IPS DF 19.7 (cell line): ENCODE results near the gene OVCH2.
"Not testable (repeated sequence)": the region's sequence is repeated elsewhere in the genome, so short reads cannot be mapped to it uniquely, and the experiment has no call there.

Experiments
- DNase-seq: peaks from one replicate; pipeline ENCODE4 v3.0.0-alpha.2; 2013; ENCODE audit warnings: low read depth, low spot score

The OVCH2 gene

DNA sequence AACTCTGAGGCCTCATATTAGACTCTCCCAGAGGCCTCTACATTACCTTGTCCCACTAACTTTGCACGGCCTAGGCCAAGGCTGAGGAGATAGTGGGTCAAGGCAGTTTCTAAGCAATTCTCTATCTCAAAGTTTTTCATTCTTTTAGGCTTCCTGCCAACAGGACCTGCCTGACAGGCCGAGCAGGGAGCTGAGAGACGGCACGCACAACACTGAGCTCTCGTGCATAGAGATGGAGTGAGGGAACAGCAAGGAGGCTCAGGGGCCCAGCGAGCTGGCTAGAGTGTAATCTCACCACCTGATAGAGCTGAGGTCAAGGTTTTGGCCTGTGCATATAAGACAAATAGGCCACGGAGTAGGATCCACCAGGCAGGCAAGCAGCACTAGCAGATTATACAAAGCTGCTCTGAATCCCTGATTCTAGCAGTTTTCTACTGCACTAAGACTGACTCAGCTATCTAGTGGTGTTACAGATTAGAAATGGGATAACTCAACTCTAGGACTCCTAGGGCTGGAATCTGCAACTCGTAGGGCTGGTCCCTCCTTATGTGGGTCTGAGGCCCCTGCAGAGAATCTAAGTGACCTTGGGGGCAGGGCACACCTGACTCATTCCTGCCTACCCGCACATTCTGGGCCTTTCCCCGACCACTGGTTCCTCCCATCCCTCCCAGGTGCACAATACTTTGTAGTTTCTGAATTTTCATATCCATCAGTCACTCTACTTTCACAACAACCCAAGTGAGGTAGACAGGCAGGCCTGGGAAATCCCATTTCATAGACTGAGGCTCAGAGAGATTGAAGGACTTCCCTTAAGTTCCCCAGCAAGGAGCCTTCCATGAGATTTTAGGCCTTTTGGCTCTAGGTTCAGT lies 34.7 kb downstream of the OVCH2 start:
- DNase-seq = no peak

DNA sequence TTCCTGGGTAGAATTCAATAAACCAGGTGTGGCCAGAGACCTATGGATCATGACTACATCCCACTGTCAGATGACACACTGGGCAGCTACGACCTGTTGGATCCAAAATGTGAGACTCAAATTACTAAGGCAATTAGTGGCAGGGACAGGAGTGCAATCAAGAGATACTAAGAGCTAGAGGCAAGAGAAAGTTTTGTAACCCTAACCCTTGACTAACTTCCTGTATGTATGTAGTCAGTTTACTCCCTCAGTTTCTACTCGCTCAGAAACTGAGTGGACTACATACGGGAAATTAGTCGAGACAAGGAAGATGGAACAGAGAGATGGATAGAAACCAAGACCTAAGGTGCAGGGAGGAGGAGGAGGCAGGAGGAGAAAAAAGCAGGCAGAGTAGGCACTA lies 35.6 kb downstream of the OVCH2 start:
- DNase-seq = no peak

GRCh38 chr11:7668911-7669310 lies 37.4 kb downstream of the OVCH2 start:
- no peak for DNase-seq

DNA sequence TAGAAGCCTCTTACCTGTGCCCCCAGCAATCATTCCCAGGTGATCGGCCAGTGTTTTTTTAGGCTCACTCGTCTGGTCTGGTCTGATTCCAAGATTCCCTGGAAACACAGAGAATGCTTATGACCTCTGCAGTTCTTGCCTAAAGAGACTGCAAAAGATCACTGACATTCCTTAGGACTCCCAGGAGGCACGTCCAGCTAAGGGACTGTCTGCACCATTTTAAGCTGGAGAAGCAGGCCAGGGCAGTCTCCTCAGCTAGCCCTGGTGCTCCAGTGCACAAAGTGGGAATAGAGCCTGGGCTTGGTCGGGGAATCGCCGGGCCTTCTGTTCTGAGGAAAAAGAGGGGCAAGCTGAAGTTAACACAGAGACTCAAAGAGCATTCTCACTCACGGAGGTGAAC lies 37.8 kb downstream of the OVCH2 start:
- no peak for DNase-seq

GRCh38 chr11:7667460-7667859 lies 38.8 kb downstream of the OVCH2 start:
- DNase-seq = no peak

DNA sequence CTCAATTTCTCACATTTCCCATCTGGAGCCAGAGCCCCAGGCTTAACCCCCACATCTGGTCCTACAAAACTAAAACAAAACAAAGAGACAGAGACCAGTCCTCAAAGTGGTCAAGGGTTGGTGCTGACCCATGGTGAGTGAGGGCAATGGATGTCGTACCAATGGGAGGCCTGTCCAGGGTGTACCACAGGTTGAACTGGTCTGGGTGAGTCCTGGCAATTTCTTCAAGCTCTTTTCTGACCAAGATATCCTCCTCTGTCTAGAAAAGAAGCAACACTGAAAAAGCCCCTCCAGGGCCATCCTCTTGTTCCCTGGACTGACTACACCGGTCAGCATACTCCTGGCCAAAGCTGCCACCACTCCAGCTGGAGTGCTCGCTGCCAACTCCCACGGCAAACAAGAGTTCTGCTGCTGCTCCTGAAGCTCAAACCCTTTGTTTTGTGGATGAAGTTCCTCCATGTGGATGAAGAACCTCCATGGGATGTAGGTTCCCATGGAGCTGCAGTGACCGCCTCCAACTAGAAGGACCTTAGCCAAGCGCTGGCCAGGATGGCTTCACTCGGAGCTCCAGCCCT lies 39.9 kb downstream of the OVCH2 start:
- no peak for DNase-seq

DNA sequence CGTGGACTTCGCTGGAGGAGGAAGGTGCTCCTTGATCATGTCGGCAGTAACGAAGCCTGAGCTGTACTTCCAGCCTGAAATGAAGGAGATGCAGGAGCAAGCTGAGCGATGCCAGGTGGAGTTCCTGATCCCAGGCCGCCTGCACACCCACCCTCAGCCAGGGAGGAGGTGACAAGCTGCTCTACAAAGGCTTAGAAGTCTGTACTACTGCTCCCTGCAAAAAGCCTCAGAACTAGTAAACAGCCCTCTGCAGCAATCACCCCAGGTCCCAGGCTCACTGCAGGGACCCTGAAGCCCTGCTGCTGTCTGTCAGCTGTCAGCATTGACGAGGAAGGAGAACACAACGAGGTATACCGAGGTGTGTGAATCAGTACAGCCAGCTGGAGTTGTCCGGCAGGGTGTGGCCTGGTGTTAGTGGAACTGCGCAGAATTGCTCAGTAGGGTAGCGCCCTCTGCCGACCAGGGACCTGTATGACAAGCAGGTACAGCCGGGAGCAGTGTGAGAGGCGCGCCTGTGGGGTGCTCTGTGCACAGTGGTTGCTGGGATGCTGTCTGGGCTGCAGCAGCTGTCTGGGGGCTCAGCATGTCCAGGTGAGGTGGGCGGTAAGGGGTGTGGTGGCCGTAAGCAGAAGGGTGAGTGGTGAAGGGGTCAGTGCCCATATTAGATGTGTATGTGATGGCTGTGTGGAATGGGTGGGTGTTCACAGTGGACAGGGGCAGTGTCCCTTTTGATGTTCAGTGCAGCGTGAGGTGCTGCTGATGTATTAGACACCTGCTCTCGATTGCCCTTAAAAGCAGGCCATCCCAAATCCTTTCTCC lies 40.6 kb downstream of the OVCH2 start:
- no peak for DNase-seq

DNA sequence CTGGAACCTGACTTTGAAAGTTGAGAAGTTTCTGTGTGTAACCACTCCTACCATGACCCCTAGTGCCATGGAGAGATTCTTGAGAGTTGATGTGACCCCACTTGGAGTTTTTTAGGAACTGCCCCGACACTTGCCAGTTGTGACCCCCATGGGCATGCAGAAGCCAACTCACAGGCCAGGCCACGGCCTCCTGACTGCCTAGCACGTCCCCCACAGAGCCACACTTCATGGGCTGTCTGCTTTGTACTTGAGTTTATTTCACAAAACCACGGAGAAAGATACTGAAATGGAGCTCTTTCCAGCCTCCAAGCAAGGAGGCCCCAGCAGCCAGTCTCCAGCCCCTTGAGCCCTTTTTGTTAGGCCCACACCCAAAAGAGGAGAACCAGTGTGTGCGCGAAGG lies 41.4 kb downstream of the OVCH2 start:
- no peak for DNase-seq

- not testable (repeated sequence) for DNase-seq
Measured at GRCh38 chr11:7663531-7663930, 42.7 kb downstream of the OVCH2 start.

- no peak for DNase-seq
Measured at GRCh38 chr11:7657306-7658025, 48.8 kb downstream of the OVCH2 start.

- no peak for DNase-seq
Measured at GRCh38 chr11:7656704-7657103, 49.6 kb downstream of the OVCH2 start.

- DNase-seq = no peak
Measured at GRCh38 chr11:7655253-7656217, 50.7 kb downstream of the OVCH2 start.

DNA sequence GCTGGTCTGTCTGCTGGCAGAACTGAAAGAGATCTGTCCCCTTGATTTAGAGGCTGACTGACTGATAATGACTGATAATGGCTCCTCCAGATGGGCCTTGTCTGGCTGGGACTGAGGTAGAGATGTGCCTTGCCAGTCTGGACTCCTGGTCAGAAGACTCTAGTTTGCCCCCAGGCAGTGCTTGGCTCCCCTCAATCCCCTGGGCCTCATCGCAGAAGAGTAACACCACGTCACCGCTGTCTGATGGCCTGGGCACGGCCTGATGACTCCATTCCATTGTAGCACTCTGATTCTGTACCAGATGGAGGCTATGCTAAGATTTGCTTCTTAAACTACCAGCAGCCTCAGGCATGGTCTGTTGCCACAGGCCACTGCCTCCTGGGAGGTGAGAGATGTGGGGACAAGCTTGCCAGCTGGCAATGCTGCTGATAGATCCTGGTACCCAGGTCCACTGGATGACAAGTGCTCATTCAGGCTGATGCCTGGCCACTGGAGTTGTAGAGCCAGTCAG lies 52.0 kb downstream of the OVCH2 start:
- DNase-seq = no peak

DNA sequence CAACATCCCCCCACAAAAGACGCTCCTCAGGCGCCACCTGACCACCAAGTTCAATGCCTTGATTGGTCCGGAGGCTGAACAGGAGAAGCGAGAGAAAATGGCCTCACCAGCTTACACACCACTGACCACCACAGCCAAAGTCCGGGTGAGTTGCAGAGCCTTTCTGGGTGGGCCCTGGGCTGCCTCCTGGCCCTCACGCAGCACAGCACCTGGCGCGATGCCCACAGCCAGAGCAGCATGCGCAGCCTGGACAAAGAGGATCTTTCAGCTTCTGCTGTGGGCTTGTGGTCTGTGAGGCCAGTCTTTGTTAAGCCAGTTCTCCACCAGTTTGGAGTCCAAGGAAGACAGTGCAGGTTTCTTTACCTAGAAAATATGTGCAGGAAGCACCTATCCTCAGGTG lies 54.6 kb downstream of the OVCH2 start:
- no peak for DNase-seq

- DNase-seq = no peak
Measured at GRCh38 chr11:7651140-7651551, 55.1 kb downstream of the OVCH2 start.

DNA sequence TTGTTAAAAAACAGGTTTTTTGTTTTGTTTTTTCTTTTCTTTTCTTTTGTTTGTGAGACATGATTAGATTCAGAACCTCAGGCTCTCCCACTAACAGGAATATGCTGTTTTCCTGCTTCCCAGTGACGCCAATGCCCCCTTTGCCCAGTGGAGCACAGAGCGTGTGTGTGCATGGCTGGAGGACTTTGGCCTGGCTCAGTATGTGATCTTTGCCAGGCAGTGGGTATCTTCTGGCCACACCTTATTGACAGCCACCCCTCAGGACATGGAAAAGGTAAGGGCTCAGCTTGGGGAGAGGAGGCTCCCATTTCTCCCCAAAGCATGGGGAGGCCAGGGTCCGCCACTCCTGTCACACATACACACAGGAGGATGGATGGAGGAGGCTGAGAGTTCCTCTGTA lies 58.0 kb downstream of the OVCH2 start:
- DNase-seq = no peak

- DNase-seq = no peak
Measured at GRCh38 chr11:7646866-7647265, 59.4 kb downstream of the OVCH2 start.

DNA sequence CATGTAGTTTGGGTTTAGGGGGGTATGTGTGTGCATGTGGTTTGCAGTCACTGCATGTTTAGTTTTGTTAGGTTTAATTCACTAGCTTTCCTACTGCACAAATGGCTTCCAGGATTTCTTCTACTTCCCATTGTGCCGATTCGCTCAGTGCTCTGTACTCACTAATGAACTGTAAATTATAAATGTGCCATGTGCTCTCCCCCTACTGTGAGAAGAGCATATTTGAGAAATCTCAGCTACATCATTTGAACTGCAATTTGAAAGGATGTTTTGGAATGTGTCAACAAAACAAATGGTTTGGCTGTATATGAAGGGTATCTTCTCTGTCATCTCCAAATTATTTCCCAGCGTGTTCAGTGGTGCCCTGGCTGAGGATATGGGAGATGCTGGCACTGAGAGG lies 61.1 kb downstream of the OVCH2 start:
- no peak for DNase-seq

DNA sequence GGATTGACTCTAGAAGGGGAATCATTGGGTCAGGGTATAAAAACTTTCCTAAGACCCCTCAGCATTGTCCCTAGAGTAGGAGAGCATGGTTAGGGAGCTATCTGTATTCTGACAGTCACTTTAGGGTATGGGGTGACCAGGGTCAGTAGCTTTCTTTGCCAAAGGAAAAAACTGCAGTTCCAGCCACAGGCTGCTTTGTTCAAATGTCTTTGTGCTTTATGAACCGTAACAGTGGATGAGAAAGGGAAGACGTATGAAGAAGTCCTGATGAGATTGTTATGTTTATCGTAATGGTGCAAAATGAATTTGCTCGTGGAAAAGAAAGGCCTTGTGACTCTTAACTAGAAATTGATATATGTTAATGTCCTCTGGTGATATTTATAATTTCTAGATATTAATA lies 63.0 kb downstream of the OVCH2 start:
- no peak for DNase-seq

GRCh38 chr11:7642747-7643146 lies 63.5 kb downstream of the OVCH2 start:
- no peak for DNase-seq
